Activated CD4-positive, alpha-beta T cell treated with anti-CD3 and anti-CD28 coated beads, Interleukin-2, amount 10 ng/mL, durations not matched to agents 7 days and 5 days (primary cell): Measurements from ENCODE around the gene ARL16. TPM values are rescaled to one million over a fixed set of nuclear protein-coding genes. Genes with fewer than 3 reads are reported as not detected.

Experiments used
- CTCF ChIA-PET: fragments of 350-600 bp; sonication (Branson Sonifier 250); formaldehyde crosslinking; loops from one replicate; lab custom pipeline; 2021; ENCODE audit warnings: antibody characterized with exemption; lab: Charles Lee
- POLR2A ChIA-PET: fragments of 350-600 bp; sonication (Branson Sonifier 250); formaldehyde crosslinking; loops from one replicate; lab custom pipeline; 2021; ENCODE audit warnings: antibody characterized with exemption; lab: Charles Lee
- DNase-seq: peaks from one replicate; pipeline ENCODE4 v3.0.0-alpha.2; 2020
- H3K27ac Mint-ChIP-seq: one replicate; pipeline ENCODE4 v1.8.0; 2021; ENCODE audit warnings: mild to moderate bottlenecking, moderate library complexity, mixed read lengths
- H3K27me3 Mint-ChIP-seq: one replicate; pipeline ENCODE4 v1.8.0; 2021; ENCODE audit warnings: mixed read lengths
- H3K36me3 Mint-ChIP-seq: one replicate; pipeline ENCODE4 v1.8.0; 2021; ENCODE audit warnings: low read depth, mixed read lengths
- H3K4me1 Mint-ChIP-seq: one replicate; pipeline ENCODE4 v1.8.0; 2021; ENCODE audit warnings: mixed read lengths
- H3K4me3 Mint-ChIP-seq: one replicate; pipeline ENCODE4 v1.8.0; 2021; ENCODE audit warnings: mild to moderate bottlenecking, moderate library complexity, mixed read lengths
- H3K9me3 Mint-ChIP-seq: one replicate; pipeline ENCODE4 v1.8.0; 2021; ENCODE audit warnings: mixed read lengths
- total RNA-seq, 2 experiments: library from RNA; stranded (reverse); gene quantifications; one replicate each; pipeline ENCODE4 v1.2.3, GENCODE V29; 2021

Gene ARL16
- total RNA-seq, 2 experiments from 2014 or later: 35.4 to 42.1 TPM

DNA sequence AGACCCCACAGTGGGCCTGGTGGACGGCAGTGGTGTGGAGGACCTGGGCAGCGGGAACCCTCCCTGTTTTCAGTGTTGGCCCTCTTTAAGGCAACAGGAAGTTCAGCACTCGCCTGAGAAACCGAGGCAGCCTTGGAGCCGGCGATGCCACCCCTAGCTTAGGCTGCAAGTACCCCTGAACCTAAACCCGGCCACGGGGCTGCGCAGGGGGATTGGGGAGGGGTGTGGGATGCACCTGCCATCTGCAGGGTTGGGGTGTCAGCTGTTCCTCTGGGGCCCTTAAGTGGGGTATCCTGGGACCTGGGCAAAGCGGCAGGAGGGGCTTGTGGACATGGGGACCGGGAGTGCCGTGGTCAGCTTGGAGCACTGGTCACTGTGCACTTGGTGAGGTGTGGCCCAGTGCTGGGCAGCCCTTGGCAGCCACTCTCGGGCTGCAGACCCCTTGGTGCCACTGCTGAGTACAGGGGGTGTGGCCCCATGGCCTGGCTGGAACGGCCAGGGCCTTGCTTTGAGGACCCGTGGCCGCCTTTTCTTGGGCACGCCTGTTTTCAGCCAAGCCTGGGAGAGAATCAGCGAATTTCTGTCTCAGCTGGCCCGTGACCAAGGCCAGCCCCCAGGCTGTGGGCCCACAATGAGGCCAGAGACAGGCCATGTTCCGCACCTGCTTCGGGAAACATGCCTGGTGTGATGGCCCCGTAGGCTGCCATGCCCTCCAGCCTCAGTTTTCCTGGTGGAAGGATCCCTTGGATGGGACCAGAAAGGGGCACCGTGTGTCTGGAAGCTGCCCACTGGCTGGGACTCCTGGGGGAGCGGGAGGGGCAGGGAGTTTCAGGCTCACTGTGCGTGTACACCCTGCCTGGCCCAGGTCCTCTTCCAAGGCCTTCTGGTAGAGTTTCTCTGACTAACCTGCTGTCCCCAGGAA lies 24.4 kb upstream of the ARL16 start:
- peaks cover 36% of the 10 kb centered on the region for H3K4me1 Mint-ChIP-seq
- H3K36me3 Mint-ChIP-seq: peaks cover 25% of the 10 kb centered on the region
- no peaks in the 10 kb centered on the region for H3K27me3 Mint-ChIP-seq
- DNase-seq: no peak
- H3K9me3 Mint-ChIP-seq: no peaks in the 10 kb centered on the region
- no peak overlapping the region for H3K27ac Mint-ChIP-seq
- CTCF ChIA-PET: no interaction called here
- H3K4me3 Mint-ChIP-seq: no peak overlapping the region
- POLR2A ChIA-PET: no interaction called here

GRCh38 chr17:81706757-81707624 lies 23.4 kb upstream of the ARL16 start:
- Mint-ChIP-seq H3K27me3 (no peaks in the 10 kb centered on the region), H3K9me3 (no peaks in the 10 kb centered on the region), H3K4me1 (peaks cover 37% of the 10 kb centered on the region), H3K4me3 (no peak overlapping the region), H3K27ac (no peak overlapping the region), H3K36me3 (peaks cover 31% of the 10 kb centered on the region)
- ChIA-PET CTCF (interaction anchor here (0.8 kb wide), 1 partner anchor 15 kb away, joined by 5 read pairs; no protein-coding TSS in a partner anchor), POLR2A (no interaction called here)
- no peak for DNase-seq

- H3K4me1 Mint-ChIP-seq: peaks cover 40% of the 10 kb centered on the region
- no peak overlapping the region for H3K4me3 Mint-ChIP-seq
- no peak overlapping the region for H3K27ac Mint-ChIP-seq
- no peak for DNase-seq
- no peaks in the 10 kb centered on the region for H3K27me3 Mint-ChIP-seq
- CTCF ChIA-PET: interaction anchor here (0.8 kb wide), 1 partner anchor 16 kb away, joined by 5 read pairs; no protein-coding TSS in a partner anchor
- H3K36me3 Mint-ChIP-seq: peaks cover 36% of the 10 kb centered on the region
- H3K9me3 Mint-ChIP-seq: no peaks in the 10 kb centered on the region
- POLR2A ChIA-PET: no interaction called here
Measured at GRCh38 chr17:81706232-81706611, 22.6 kb upstream of the ARL16 start.

- CTCF ChIA-PET: interaction anchor here (0.9 kb wide), 1 partner anchor 14 kb away, joined by 3 read pairs; no protein-coding TSS in a partner anchor
Measured at GRCh38 chr17:81705518-81706231, 22.1 kb upstream of the ARL16 start.

DNA sequence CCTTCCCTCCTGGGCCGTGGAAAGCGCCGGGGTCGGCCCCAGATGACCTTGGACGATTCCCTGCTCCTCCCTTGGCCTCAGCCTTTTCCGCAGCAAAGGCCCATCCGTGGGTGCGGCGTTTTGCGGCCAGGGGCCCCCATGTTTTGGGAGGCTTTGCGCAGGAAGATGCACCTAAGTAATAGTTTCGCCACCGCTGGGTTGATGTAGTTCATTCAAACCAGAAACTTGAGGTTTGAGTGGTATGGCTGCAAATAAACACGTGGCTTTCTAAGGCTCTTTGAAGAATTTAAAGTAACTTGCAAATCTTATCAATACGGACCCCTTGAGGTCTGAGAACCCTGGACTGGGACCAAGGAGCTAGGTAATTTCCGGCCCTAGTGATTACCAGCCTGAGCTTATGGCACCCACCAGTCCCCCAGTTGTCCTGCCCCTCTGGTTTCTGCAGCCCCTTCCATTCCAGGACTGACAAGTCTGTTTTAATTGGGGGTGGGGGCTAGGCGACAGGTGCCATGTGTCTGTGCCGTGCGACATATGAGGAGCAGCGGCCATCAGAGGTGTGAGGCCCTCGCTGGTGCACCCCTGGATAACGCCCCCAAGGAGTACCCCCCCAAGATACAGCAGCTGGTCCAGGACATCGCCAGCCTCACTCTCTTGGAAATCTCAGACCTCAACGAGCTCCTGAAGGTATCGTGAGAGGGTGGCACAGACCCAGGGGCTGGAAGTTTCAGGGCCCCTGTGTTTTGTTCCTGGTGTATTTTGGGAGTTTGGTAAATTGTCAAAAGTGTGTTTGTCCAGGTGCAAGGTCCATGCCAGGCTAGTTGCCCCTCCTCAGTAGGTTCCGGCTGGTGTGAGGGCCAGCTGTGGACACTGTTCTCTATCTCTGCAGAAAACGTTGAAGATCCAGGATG lies 20.4 kb upstream of the ARL16 start:
- Mint-ChIP-seq H3K9me3 (no peaks in the 10 kb centered on the region), H3K27me3 (no peaks in the 10 kb centered on the region), H3K4me3 (peak overlapping the region; percentile 79), H3K27ac (peak overlapping the region; percentile 86), H3K36me3 (peaks cover 45% of the 10 kb centered on the region), H3K4me1 (peaks cover 31% of the 10 kb centered on the region)
- ChIA-PET CTCF (interaction anchor here (2.2 kb wide), 1 partner anchor 19 kb away, joined by 17 read pairs; the partner anchor contains the start of genes ARL16 and HGS), POLR2A (interaction anchor here (0.6 to 1.8 kb wide), 3 partner anchors 11 to 103 kb away, joined by 3 to 11 read pairs (median 4); partner anchors contain the start of genes ARL16 and HGS)
- DNase-seq: peak; percentile 37

More at GRCh38 chr17:81705518-81706231, 22.1 kb upstream of the ARL16 start:
- peaks cover 40% of the 10 kb centered on the region for H3K4me1 Mint-ChIP-seq
- no peaks in the 10 kb centered on the region for H3K27me3 Mint-ChIP-seq
- H3K9me3 Mint-ChIP-seq: no peaks in the 10 kb centered on the region
- H3K27ac Mint-ChIP-seq: no peak overlapping the region
- peak overlapping the region; percentile 41 for H3K4me3 Mint-ChIP-seq
- no peak for DNase-seq
- peaks cover 41% of the 10 kb centered on the region for H3K36me3 Mint-ChIP-seq
- POLR2A ChIA-PET: no interaction called here

DNA sequence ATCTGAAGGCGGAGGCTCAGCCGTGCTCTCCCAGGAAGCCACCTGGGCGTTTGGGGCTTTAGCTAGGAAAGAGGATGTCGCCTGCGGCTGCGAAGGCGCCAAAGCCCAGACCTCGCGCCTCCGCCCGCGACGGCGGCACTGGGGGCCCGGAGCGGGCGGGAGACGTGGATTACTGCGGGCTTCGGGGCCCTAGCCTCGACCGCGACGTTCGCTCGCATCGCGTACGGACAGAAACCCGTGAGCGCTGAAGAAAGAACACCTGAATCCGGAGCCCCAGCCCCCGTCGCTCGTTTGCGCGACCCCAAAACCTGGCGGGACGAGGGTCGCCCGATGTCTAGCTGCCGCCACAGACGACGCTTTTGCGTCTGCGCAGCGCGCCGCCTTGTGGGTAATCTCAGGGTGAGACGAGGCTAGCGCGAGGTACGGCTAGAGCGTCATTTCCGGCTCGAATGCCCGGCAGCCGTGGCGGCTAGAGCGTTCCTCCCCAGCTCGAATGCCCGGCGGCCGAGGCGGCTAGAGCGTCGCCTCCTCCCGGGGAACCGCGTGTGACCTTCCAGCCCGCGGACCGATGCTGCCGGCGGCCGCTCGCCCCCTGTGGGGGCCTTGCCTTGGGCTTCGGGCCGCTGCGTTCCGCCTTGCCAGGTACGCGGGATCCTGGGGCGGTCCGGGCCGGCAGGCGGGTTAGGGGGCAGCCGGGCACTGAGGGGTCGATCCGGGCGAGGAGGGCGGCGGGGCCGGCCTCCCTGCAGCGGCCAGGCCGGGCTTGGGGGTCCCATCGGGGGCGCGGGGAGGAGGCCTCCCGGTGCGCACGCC lies 19.5 kb upstream of the ARL16 start, which contains the start of gene MRPL12:
TSS of gene MRPL12 (plus strand) at position 434 of the 813 bp plus-strand sequence. CDS start at position 569, 135 bp downstream.
- Mint-ChIP-seq H3K4me1 (peaks cover 33% of the 10 kb centered on the region), H3K27me3 (no peaks in the 10 kb centered on the region), H3K27ac (peak within 1 kb of the TSS; percentile 95), H3K9me3 (no peaks in the 10 kb centered on the region), H3K4me3 (peak within 1 kb of the TSS; percentile 95), H3K36me3 (peaks cover 47% of the 10 kb centered on the region)
- ChIA-PET CTCF (interaction anchor here (2.2 kb wide), 1 partner anchor 19 kb away, joined by 17 read pairs; the partner anchor contains the start of genes ARL16 and HGS), POLR2A (interaction anchor here (1.4 to 1.8 kb wide), 2 partner anchors 10 to 19 kb away, joined by 3 to 11 read pairs; partner anchors contain the start of genes ARL16 and HGS)
- peak; percentile 92 for DNase-seq

DNA sequence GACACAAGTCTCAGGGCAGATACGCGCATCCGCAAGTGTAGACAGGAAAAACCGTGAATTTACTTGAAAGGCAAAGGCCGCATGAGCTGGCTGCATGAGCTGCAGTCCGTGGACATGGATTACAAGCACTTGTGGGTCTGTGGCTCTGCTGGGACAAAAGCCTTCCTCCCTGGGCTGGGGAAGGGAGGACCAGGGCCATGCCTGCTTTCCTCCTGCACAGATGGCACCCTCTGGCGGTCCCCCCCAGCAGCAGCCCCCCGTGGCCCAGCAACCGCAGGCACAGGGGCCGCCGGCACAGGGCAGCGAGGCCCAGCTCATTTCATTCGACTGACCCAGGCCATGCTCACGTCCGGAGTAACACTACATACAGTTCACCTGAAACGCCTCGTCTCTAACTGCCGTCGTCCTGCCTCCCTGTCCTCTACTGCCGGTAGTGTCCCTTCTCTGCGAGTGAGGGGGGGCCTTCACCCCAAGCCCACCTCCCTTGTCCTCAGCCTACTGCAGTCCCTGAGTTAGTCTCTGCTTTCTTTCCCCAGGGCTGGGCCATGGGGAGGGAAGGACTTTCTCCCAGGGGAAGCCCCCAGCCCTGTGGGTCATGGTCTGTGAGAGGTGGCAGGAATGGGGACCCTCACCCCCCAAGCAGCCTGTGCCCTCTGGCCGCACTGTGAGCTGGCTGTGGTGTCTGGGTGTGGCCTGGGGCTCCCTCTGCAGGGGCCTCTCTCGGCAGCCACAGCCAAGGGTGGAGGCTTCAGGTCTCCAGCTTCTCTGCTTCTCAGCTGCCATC lies 17.9 kb upstream of the ARL16 start:
- DNase-seq: peak; percentile 32
- ChIA-PET CTCF (interaction anchor here (0.8 to 2.2 kb wide), 4 partner anchors 11 to 208 kb away, joined by 3 to 17 read pairs (median 3); partner anchors contain the start of genes ARL16, CCDC137, HGS and OXLD1), POLR2A (interaction anchor here (0.8 kb wide), 1 partner anchor 10 kb away, joined by 3 read pairs; no protein-coding TSS in a partner anchor)
- Mint-ChIP-seq H3K9me3 (no peaks in the 10 kb centered on the region), H3K27me3 (no peaks in the 10 kb centered on the region), H3K4me3 (peak overlapping the region; percentile 95), H3K36me3 (peaks cover 54% of the 10 kb centered on the region), H3K4me1 (peaks cover 39% of the 10 kb centered on the region), H3K27ac (peak overlapping the region; percentile 95)

- CTCF ChIA-PET: no interaction called here
- no peaks in the 10 kb centered on the region for H3K27me3 Mint-ChIP-seq
Measured at GRCh38 chr17:81700353-81701287, 17.0 kb upstream of the ARL16 start.

More at GRCh38 chr17:81700353-81701287, 17.0 kb upstream of the ARL16 start:
- Mint-ChIP-seq H3K4me1 (peaks cover 35% of the 10 kb centered on the region), H3K9me3 (no peaks in the 10 kb centered on the region), H3K27ac (peak overlapping the region; percentile 69), H3K4me3 (peak overlapping the region; percentile 95), H3K36me3 (peaks cover 46% of the 10 kb centered on the region)
- POLR2A ChIA-PET: interaction anchor here (0.8 kb wide), 1 partner anchor 11 kb away, joined by 3 read pairs; no protein-coding TSS in a partner anchor
- DNase-seq: no peak
